Gastrocnemius medialis (tissue), 4 donors: ENCODE measurements around the gene NUDT14. TPM values are rescaled to one million over a fixed set of nuclear protein-coding genes. Genes with fewer than 3 reads are reported as not detected.

Source experiments
- ATAC-seq, 2 donors: fragments of 150-250 bp; one replicate each; pipeline ENCODE4 v1.9.1; 2016
- DNase-seq, 2 donors: peaks; one replicate each; pipeline ENCODE4 v3.0.0-alpha.2; 2019
- H3K27ac ChIP-seq, 4 donors: fragments of 200-600 bp; sonication (generic); 1 replicate in 1 of 4; 2 replicates in 3 of 4; pipeline ENCODE4 v1.5.1; 2016 to 2018; ENCODE audit warnings: mild to moderate bottlenecking in 2 of 4, moderate library complexity in 1 of 4
- H3K27me3 ChIP-seq, 3 donors: fragments of 200-600 bp; sonication (generic) in 2 of 3; 1 replicate in 1 of 3; 2 replicates in 2 of 3; pipeline versions ENCODE4 v1.5.1 to v1.6.0; 2016 to 2019; ENCODE audit warnings: mild to moderate bottlenecking in 1 of 3, moderate library complexity in 1 of 3
- H3K36me3 ChIP-seq, 2 donors: fragments of 200-600 bp; sonication (generic) in 1 of 2; one replicate each; pipeline ENCODE4 v1.5.1; 2017 to 2018
- H3K4me1 ChIP-seq, 2 donors: fragments of 200-600 bp; sonication (generic) in 1 of 2; one replicate each; pipeline ENCODE4 v1.5.1; 2016 to 2017; ENCODE audit warnings: mild to moderate bottlenecking in 2 of 2
- H3K4me3 ChIP-seq, 4 donors: fragments of 200-600 bp; sonication (generic) in 3 of 4; 1 replicate in 1 of 4; 2 replicates in 3 of 4; pipeline ENCODE4 v1.5.1; 2016 to 2019; ENCODE audit warnings: mild to moderate bottlenecking in 2 of 4
- H3K9me3 ChIP-seq, 3 donors: fragments of 200-600 bp; sonication (generic) in 2 of 3; 1 replicate in 1 of 3; 2 replicates in 2 of 3; pipeline ENCODE4 v1.5.1; 2016 to 2019
- POLR2A ChIP-seq, 2 donors: fragments of 450-650 bp; IDR thresholded peaks; one replicate each; pipeline ENCODE4 v1.6.1; 2017; ENCODE audit warnings: antibody characterized with exemption in 2 of 2, mild to moderate bottlenecking in 2 of 2, moderate library complexity in 2 of 2
- in situ Hi-C, 4 donors: fragments of 200-750 bp; cut with MboI; loops; one replicate each; pipeline versions ENCODE4 v1.15.0 to v1.8.0; 2017; ENCODE audit warnings: low sequenced_read_pairs in 4 of 4
- intact Hi-C: fragments of 100-400 bp; cut with DNase I; formaldehyde crosslinking; loops from one replicate; pipeline ENCODE4 v1.15.1; 2023; ENCODE audit warnings: low total_unique reads
- total RNA-seq, 4 donors: library from RNA; depleted of rRNA; stranded (reverse); fragments of >200 nt; gene quantifications; one replicate each; pipeline versions ENCODE4 v1.1.0 to v1.2.3, GENCODE V29; 2016
- TF ChIP-seq, protein P1 (sequence below), 5 experiments: fragments of 450-650 bp in 3 of 5; fragments of 200-600 bp in 2 of 5; sonication (generic) in 2 of 5; IDR thresholded peaks in 4 of 5; conservative IDR thresholded peaks in 1 of 5; 1 replicate in 4 of 5; 2 replicates in 1 of 5; pipeline ENCODE4 v1.5.1; 2016 to 2019; ENCODE audit warnings: antibody characterized with exemption in 5 of 5, mild to moderate bottlenecking in 3 of 5, moderate library complexity in 3 of 5

The NUDT14 gene
- total RNA-seq, 4 donors from 2014 or later = 11.0 to 25.5 (median 16.4) TPM

DNA sequence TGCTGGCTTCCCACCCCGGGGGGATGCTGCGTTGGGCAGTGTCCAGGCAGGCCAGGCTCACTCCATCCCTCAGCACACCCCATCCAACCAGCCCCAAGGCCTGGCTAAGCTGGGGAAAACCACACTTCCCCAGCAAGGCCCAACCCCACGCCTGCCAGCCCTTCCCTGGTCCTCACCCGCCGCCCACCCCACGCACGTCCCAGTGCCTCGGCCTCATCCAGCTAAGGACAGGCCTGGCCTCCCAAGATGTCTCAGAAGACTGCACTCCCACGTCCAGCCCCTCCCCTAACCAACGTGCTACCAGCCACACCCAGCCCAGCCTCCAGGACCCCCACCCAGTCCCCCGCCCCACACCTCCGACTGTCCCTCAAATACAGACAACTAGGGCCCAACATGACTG, 22.3 kb downstream of the NUDT14 start:
- Histone ChIP-seq H3K9me3 (no peaks in the 10 kb centered on the region), H3K27me3 (no peaks in the 10 kb centered on the region), H3K4me1 (peaks cover 10 to 46% of the 10 kb centered on the region in 2 donors), H3K36me3 (no peaks in the 10 kb centered on the region), H3K27ac (no peak overlapping the region), H3K4me3 (no peak overlapping the region)
- TF ChIP-seq, protein P1, sequence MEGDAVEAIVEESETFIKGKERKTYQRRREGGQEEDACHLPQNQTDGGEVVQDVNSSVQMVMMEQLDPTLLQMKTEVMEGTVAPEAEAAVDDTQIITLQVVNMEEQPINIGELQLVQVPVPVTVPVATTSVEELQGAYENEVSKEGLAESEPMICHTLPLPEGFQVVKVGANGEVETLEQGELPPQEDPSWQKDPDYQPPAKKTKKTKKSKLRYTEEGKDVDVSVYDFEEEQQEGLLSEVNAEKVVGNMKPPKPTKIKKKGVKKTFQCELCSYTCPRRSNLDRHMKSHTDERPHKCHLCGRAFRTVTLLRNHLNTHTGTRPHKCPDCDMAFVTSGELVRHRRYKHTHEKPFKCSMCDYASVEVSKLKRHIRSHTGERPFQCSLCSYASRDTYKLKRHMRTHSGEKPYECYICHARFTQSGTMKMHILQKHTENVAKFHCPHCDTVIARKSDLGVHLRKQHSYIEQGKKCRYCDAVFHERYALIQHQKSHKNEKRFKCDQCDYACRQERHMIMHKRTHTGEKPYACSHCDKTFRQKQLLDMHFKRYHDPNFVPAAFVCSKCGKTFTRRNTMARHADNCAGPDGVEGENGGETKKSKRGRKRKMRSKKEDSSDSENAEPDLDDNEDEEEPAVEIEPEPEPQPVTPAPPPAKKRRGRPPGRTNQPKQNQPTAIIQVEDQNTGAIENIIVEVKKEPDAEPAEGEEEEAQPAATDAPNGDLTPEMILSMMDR (IDR thresholded peaks at IDR 0.05 in 4 of 5, conservative IDR thresholded peaks at IDR 0.05 in 1 of 5) = no peak
- no peak for TF ChIP-seq POLR2A (IDR thresholded peaks at IDR 0.05)
- DNase-seq (no peak), ATAC-seq (no peak)
- intact Hi-C loops = no loop called here
- in situ Hi-C loops = no loop called here

DNA sequence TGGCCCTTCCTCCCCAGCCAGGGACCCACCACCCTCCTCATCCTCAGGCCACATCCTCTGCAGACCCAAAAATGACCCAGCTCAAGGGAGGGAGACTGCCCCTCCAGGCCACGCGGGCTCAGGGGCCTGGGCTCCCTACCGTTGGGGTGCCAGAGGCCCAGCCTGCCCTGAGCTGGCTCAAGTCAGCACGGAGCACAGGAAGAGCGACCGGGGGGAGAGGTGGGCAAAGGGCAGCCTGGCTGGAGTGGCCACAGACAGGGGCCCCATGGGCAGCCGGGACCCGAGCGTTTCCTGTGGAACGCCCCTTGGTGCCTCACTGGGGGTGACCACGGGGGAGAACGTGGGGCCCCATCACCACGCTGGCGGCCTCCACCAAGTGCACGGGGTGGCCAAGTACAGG, 23.2 kb downstream of the NUDT14 start:
- DNase-seq (no peak), ATAC-seq (no peak)
- Histone ChIP-seq H3K9me3 (no peaks in the 10 kb centered on the region), H3K4me3 (no peak overlapping the region), H3K27me3 (no peaks in the 10 kb centered on the region), H3K36me3 (no peaks in the 10 kb centered on the region), H3K27ac (no peak overlapping the region), H3K4me1 (peaks cover 14 to 46% of the 10 kb centered on the region in 2 donors)
- in situ Hi-C loops = no loop called here
- intact Hi-C loops = no loop called here
- no peak for TF ChIP-seq POLR2A (IDR thresholded peaks at IDR 0.05)
- TF ChIP-seq, protein P1 (IDR thresholded peaks at IDR 0.05 in 4 of 5, conservative IDR thresholded peaks at IDR 0.05 in 1 of 5) = no peak

DNA sequence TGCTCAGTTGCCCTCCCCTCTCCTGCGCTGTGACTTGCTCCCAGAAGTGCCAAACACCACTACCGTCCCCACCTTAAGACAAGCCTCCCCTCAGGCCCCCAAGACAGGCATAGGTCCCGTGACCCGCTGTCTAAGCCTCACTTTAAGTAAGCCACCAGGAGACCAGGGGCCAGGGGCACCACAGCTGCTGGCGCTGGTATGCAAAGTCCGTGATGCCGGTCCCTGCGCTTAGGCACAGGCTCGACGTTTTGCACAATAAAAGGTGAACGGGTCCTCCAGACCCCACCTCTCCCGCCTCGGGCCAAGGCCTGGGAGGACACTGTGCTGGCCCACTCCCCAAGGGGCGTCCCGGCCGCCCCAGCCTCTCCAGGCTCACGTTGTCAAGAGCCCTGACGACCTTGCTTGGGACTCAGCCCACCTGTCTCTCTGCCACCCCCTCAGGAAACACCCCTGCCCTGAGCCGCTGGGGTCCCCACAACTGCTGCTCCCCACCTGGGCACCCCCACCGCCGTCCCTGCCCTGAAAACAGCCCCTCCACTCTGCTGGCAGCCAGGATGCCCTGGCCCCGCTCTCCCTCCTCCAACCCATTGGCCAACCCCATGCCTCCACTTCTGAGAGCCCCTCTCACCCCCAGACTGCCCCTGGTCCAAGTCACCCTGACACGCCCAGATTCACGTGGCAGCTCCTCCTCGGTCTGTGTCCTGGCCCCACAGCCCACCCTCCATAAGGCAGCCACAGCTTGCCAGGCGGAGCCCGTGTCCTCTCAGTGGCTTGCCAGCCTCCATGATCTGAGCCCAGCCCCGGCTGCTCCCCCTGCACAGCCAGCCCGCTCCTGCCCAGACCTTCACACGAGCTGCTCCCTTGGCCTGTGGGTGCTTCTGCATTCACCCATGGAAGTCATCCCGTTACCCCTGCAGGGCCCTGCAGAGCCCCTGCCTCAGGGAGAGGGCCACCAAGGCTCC, 24.4 kb downstream of the NUDT14 start:
- ATAC-seq (no peak), DNase-seq (no peak)
- intact Hi-C loops (no loop called here), in situ Hi-C loops (no loop called here)
- no peaks in the 10 kb centered on the region for H3K36me3 ChIP-seq
- no peaks in the 10 kb centered on the region for H3K27me3 ChIP-seq
- no peak overlapping the region for H3K27ac ChIP-seq
- peaks cover 18 to 46% of the 10 kb centered on the region in 2 donors for H3K4me1 ChIP-seq
- H3K9me3 ChIP-seq = no peaks in the 10 kb centered on the region
- no peak for TF ChIP-seq POLR2A (IDR thresholded peaks at IDR 0.05)
- TF ChIP-seq, protein P1 (IDR thresholded peaks at IDR 0.05 in 4 of 5, conservative IDR thresholded peaks at IDR 0.05 in 1 of 5) = no peak
- no peak overlapping the region for H3K4me3 ChIP-seq

GRCh38 chr14:105155681-105156413, 25.3 kb downstream of the NUDT14 start:
- ATAC-seq (no peak), DNase-seq (no peak)
- no peak overlapping the region for H3K4me3 ChIP-seq
- H3K27me3 ChIP-seq = no peaks in the 10 kb centered on the region
- in situ Hi-C loops = no loop called here
- peak overlapping the region in 1 of 4 donors; percentile 93 for H3K27ac ChIP-seq
- TF ChIP-seq, protein P1 (IDR thresholded peaks at IDR 0.05 in 4 of 5, conservative IDR thresholded peaks at IDR 0.05 in 1 of 5) = no peak
- no peak for TF ChIP-seq POLR2A (IDR thresholded peaks at IDR 0.05)
- H3K36me3 ChIP-seq = peaks cover 0 to 5% of the 10 kb centered on the region in 2 donors
- H3K9me3 ChIP-seq = no peaks in the 10 kb centered on the region
- intact Hi-C loops = no loop called here
- H3K4me1 ChIP-seq = peaks cover 22 to 41% of the 10 kb centered on the region in 2 donors
